Uterus (tissue), 2 donors: Measurements from ENCODE around the gene RIPOR1.

ENCODE experiments used
- CTCF ChIP-seq, 4 experiments: fragments of 200-600 bp in 2 of 4; fragments of 450-650 bp in 2 of 4; sonication (generic) in 2 of 4; IDR thresholded peaks; one replicate each; pipeline ENCODE4 v1.5.1; 2016 to 2019; ENCODE audit warnings: antibody characterized with exemption in 4 of 4, mild to moderate bottlenecking in 2 of 4, moderate library complexity in 1 of 4
- POLR2A ChIP-seq, 2 donors: fragments of 450-650 bp; IDR thresholded peaks; one replicate each; pipeline ENCODE4 v1.6.1; 2016; ENCODE audit warnings: antibody characterized with exemption in 2 of 2, mild to moderate bottlenecking in 1 of 2, moderate library complexity in 1 of 2

- TF ChIP-seq CTCF (IDR thresholded peaks at IDR 0.05) (no peak), POLR2A (IDR thresholded peaks at IDR 0.05) (no peak)
Measured at GRCh38 chr16:67539271-67539670, 10.6 kb downstream of the RIPOR1 start.
